ENCODE data around the gene TCHH. TPM values are rescaled to one million over a fixed set of nuclear protein-coding genes. Genes with fewer than 3 reads are reported as not detected.

TCHH gene
- total RNA-seq, 1 donor from 2014 or later = 0.20 TPM

GRCh38 chr1:152061952-152062351 is 53.3 kb downstream of the TCHH start:
- DNase-seq (ENCODE audit: low read depth in 2 of 2) = no peak

Other genes with a start within 250 kb of the TCHH start
- gene THEM4, start 205.9 kb downstream of the TCHH start, total RNA-seq = 2.6 and 6.3 TPM in 2 replicates
- 127 and 147 TPM in 2 replicates for gene S100A10, start 121.6 kb downstream of the TCHH start, total RNA-seq
- gene S100A11, start 78.4 kb downstream of the TCHH start, total RNA-seq = 4.8 and 18.7 TPM in 2 replicates
- not detected in 2 replicates for gene TCHHL1, start 26.4 kb downstream of the TCHH start, total RNA-seq
- gene RPTN, start 43.8 kb upstream of the TCHH start, total RNA-seq = not detected in 2 replicates
- gene HRNR, start 108.7 kb upstream of the TCHH start, total RNA-seq = not detected in 2 replicates
- gene FLG, start 209.8 kb upstream of the TCHH start, total RNA-seq = not detected in 2 replicates
- gene FLG2, start 244.6 kb upstream of the TCHH start, total RNA-seq = not detected in 2 replicates

Data from lung microvascular endothelial cell (primary cell).